GM23338 (cell line): ENCODE results near the gene ZNF653. TPM values are rescaled to one million over a fixed set of nuclear protein-coding genes. Genes with fewer than 3 reads are reported as not detected.

Source experiments
- ATAC-seq: fragments of 200-7000 bp; cut with Tn5 transposase; 3 replicates; pipeline ENCODE4 v1.9.1; 2020
- DNase-seq: peaks from one replicate; pipeline ENCODE4 v3.0.0-alpha.2; 2015; ENCODE audit warnings: low spot score
- H2AFZ ChIP-seq: fragments of 200-600 bp; sonication (generic); 2 replicates; pipeline ENCODE4 v1.8.0; 2016; ENCODE audit warnings: antibody characterized with exemption, mild to moderate bottlenecking, moderate library complexity
- H3F3A ChIP-seq: fragments of 200-600 bp; sonication (generic); replicated peaks from 2 replicates; pipeline ENCODE4 v1.8.0; 2017; ENCODE audit warnings: antibody characterized with exemption, mixed run types, low read depth
- H3K27ac ChIP-seq: fragments of 200-600 bp; sonication (generic); 2 replicates; pipeline ENCODE4 v1.6.1; 2016; ENCODE audit warnings: low read depth
- H3K27me3 ChIP-seq: fragments of 200-600 bp; sonication (generic); 2 replicates; pipeline ENCODE4 v1.8.0; 2016; ENCODE audit warnings: mild to moderate bottlenecking, mixed run types, moderate library complexity; ENCODE audit not compliant: insufficient read depth
- H3K36me3 ChIP-seq: fragments of 200-600 bp; sonication (generic); 2 replicates; pipeline ENCODE4 v1.8.0; 2016; ENCODE audit warnings: mild to moderate bottlenecking; ENCODE audit not compliant: insufficient read depth
- H3K4me1 ChIP-seq: fragments of 200-600 bp; sonication (generic); 2 replicates; pipeline ENCODE4 v1.8.0; 2016; ENCODE audit warnings: mild to moderate bottlenecking, moderate library complexity; ENCODE audit not compliant: insufficient read depth
- H3K4me2 ChIP-seq: fragments of 200-600 bp; sonication (generic); 2 replicates; pipeline ENCODE4 v1.7.1; 2017; ENCODE audit warnings: mixed run types
- H3K4me3 ChIP-seq: fragments of 200-600 bp; sonication (generic); 2 replicates; pipeline ENCODE4 v1.6.1; 2016; ENCODE audit warnings: mixed run types
- H3K79me2 ChIP-seq: fragments of 200-600 bp; sonication (generic); replicated peaks from 2 replicates; pipeline ENCODE4 v1.8.0; 2017; ENCODE audit warnings: mild to moderate bottlenecking; ENCODE audit not compliant: insufficient read depth
- H3K9me2 ChIP-seq: fragments of 200-600 bp; sonication (generic); 2 replicates; pipeline ENCODE4 v1.8.0; 2017; ENCODE audit not compliant: insufficient read depth
- H4K20me1 ChIP-seq: fragments of 200-600 bp; sonication (generic); replicated peaks from 2 replicates; pipeline ENCODE4 v1.8.0; 2017; ENCODE audit warnings: mild to moderate bottlenecking; ENCODE audit not compliant: insufficient read depth
- H3K27ac Mint-ChIP-seq: 2 replicates; pipeline ENCODE4 v1.8.0; 2020; ENCODE audit warnings: inconsistent platforms, mild to moderate bottlenecking, moderate library complexity, mixed read lengths
- H3K27me3 Mint-ChIP-seq: 3 replicates; pipeline ENCODE4 v1.8.0; 2022; ENCODE audit warnings: low read depth, mild to moderate bottlenecking, moderate library complexity, mixed read lengths, inconsistent platforms; ENCODE audit not compliant: insufficient read depth, poor library complexity
- H3K36me3 Mint-ChIP-seq: 3 replicates; pipeline ENCODE4 v1.8.0; 2021; ENCODE audit warnings: low read depth, mild to moderate bottlenecking, inconsistent platforms, moderate library complexity, mixed read lengths
- H3K4me1 Mint-ChIP-seq: 3 replicates; pipeline ENCODE4 v1.8.0; 2020; ENCODE audit warnings: mild to moderate bottlenecking, inconsistent platforms, mixed read lengths
- H3K4me3 Mint-ChIP-seq: 3 replicates; pipeline ENCODE4 v1.8.0; 2021; ENCODE audit warnings: moderate library complexity, mild to moderate bottlenecking, inconsistent platforms, mixed read lengths
- H3K9me3 Mint-ChIP-seq: 3 replicates; pipeline ENCODE4 v1.8.0; 2020; ENCODE audit warnings: moderate library complexity, mild to moderate bottlenecking, inconsistent platforms, mixed read lengths
- CREB1 ChIP-seq: fragments of 250-450 bp; sonication (Bioruptor Pico); IDR thresholded peaks from 2 replicates; pipeline ENCODE4 v1.5.0; 2020; ENCODE audit warnings: low read depth, mild to moderate bottlenecking, moderate library complexity
- ETS1 ChIP-seq: IDR thresholded peaks from 2 replicates; pipeline ENCODE4 v1.6.1; 2016; ENCODE audit warnings: antibody characterized with exemption
- EZH2phosphoT487 ChIP-seq: fragments of 200-600 bp; sonication (generic); IDR thresholded peaks from one replicate; pipeline ENCODE4 v1.8.1; 2018; ENCODE audit warnings: antibody characterized with exemption; ENCODE audit not compliant: unreplicated experiment
- JUNB ChIP-seq: IDR thresholded peaks from one replicate; pipeline ENCODE4 v1.6.1; 2016; ENCODE audit warnings: antibody characterized with exemption; ENCODE audit not compliant: unreplicated experiment
- NANOG ChIP-seq: IDR thresholded peaks from 2 replicates; pipeline ENCODE4 v1.6.1; 2016; ENCODE audit warnings: antibody characterized with exemption, borderline replicate concordance
- REST ChIP-seq: IDR thresholded peaks from one replicate; pipeline ENCODE4 v1.6.1; 2018; ENCODE audit warnings: antibody characterized with exemption; ENCODE audit not compliant: unreplicated experiment
- STAT1 ChIP-seq: IDR thresholded peaks from one replicate; pipeline ENCODE4 v1.6.1; 2016; ENCODE audit warnings: antibody characterized with exemption; ENCODE audit not compliant: unreplicated experiment
- ZNF331 ChIP-seq: fragments of 250-450 bp; sonication (Bioruptor Pico); IDR thresholded peaks from 2 replicates; pipeline ENCODE4 v1.5.0; 2020; ENCODE audit warnings: low read depth, mild to moderate bottlenecking, moderate library complexity
- polyA plus RNA-seq: library from polyadenylated mRNA; unstranded; fragments of >200 nt; fragmentation: Nextera tagmentation; extraction: Ambion mirVana; gene quantifications from 2 replicates; pipeline ENCODE4 v1.2.1, GENCODE V29; 2016
- total RNA-seq: library from RNA; depleted of rRNA; stranded (reverse); fragments of >200 nt; shearing (Covaris generic); gene quantifications from 2 replicates; pipeline ENCODE4 v1.2.3, GENCODE V29; 2014
- TF ChIP-seq, protein P1 (sequence below), 2 experiments: fragments of 200-600 bp in 1 of 2; sonication (generic) in 1 of 2; conservative IDR thresholded peaks; 2 replicates each; pipeline versions ENCODE4 v1.5.1 to v1.6.1; 2016 to 2017; ENCODE audit warnings: antibody characterized with exemption in 2 of 2, low read depth in 2 of 2, mild to moderate bottlenecking in 2 of 2, moderate library complexity in 1 of 2
- TF ChIP-seq, protein P2 (sequence below): fragments of 250-450 bp; sonication (Bioruptor Pico); IDR thresholded peaks from 2 replicates; pipeline ENCODE4 v1.5.0; 2020; ENCODE audit warnings: mild to moderate bottlenecking, moderate library complexity

ZNF653 gene
- total and polyA plus RNA-seq, 2 experiments from 2014 or later, result 2.5 to 5.3 TPM

DNA sequence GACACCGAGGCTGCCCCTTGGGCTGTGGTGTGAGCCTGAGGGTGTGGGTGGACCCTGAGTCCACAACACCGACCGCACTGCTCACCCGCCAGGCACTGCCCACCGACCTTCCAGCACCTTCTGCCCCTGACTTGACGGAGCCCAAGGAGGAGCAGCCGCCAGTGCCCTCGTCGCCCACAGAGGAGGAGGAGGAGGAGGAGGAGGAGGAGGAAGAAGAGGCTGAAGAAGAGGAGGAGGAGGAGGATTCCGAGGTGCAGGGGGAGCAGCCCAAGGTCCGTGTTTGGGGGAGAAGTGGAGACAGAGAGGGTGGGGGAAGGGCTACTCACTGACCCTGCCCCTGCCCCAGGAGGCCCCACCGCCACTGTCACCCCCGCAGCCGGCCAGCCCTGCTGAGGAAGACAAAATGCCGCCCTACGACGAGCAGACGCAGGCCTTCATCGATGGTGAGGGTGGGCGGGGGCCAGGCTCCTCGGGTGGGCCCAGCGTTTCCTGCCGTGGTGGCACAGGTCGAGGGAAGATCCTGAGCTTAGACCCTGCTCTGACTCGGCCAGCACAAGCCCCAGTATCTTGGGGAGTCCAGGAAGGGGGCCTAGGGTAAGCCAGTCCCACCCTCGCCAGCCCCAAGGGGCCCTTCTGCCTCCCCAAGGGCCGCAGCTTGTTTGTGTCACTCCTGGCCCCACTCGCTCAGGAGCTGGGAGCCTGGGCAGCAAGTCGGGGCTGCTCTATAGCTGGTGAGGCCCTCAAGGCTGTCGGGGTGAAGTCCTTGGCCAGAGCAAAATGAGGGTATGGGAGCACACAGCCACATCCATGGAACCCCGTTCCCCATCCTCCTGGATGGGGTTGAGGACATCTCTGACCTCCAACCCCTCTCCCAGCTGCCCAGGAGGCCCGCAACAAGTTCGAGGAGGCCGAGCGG is 58.0 kb downstream of the ZNF653 start:
- Mint-ChIP-seq H3K9me3 (no peaks in the 10 kb centered on the region; the same call in 2 of the 3 replicates), H3K27me3 (peaks cover 6% of the 10 kb centered on the region), H3K36me3 (peaks cover 42% of the 10 kb centered on the region), H3K4me3 (no peak overlapping the region), H3K4me1 (peaks cover 15% of the 10 kb centered on the region), H3K27ac (no peak overlapping the region)
- Histone ChIP-seq H3K4me2 (no peak overlapping the region), H4K20me1 (no peaks in the 10 kb centered on the region), H3F3A (0 out of 2 replicates have a peak, but pooled peaks cover 2% of the 10 kb centered on the region), H3K36me3 (peaks cover 6% of the 10 kb centered on the region), H2AFZ (no peak overlapping the region), H3K27me3 (no peaks in the 10 kb centered on the region), H3K4me1 (peaks cover 18% of the 10 kb centered on the region), H3K79me2 (no peaks in the 10 kb centered on the region), H3K4me3 (no peak overlapping the region), H3K9me2 (no peaks in the 10 kb centered on the region), H3K27ac (no peak overlapping the region)
- DNase-seq, result no peak
- ATAC-seq, result no peak
- TF ChIP-seq ZNF331 (CRISPR knock-in tag), result no peak
- no peak for TF ChIP-seq ETS1
- TF ChIP-seq, protein P1, sequence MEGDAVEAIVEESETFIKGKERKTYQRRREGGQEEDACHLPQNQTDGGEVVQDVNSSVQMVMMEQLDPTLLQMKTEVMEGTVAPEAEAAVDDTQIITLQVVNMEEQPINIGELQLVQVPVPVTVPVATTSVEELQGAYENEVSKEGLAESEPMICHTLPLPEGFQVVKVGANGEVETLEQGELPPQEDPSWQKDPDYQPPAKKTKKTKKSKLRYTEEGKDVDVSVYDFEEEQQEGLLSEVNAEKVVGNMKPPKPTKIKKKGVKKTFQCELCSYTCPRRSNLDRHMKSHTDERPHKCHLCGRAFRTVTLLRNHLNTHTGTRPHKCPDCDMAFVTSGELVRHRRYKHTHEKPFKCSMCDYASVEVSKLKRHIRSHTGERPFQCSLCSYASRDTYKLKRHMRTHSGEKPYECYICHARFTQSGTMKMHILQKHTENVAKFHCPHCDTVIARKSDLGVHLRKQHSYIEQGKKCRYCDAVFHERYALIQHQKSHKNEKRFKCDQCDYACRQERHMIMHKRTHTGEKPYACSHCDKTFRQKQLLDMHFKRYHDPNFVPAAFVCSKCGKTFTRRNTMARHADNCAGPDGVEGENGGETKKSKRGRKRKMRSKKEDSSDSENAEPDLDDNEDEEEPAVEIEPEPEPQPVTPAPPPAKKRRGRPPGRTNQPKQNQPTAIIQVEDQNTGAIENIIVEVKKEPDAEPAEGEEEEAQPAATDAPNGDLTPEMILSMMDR (conservative IDR thresholded peaks at IDR 0.05; ENCODE audit: low read depth in 2 of 2), result no peak
- no peak for TF ChIP-seq CREB1 (CRISPR knock-in tag)
- TF ChIP-seq NANOG, result no peak
- TF ChIP-seq REST, result no peak
- TF ChIP-seq, protein P2, sequence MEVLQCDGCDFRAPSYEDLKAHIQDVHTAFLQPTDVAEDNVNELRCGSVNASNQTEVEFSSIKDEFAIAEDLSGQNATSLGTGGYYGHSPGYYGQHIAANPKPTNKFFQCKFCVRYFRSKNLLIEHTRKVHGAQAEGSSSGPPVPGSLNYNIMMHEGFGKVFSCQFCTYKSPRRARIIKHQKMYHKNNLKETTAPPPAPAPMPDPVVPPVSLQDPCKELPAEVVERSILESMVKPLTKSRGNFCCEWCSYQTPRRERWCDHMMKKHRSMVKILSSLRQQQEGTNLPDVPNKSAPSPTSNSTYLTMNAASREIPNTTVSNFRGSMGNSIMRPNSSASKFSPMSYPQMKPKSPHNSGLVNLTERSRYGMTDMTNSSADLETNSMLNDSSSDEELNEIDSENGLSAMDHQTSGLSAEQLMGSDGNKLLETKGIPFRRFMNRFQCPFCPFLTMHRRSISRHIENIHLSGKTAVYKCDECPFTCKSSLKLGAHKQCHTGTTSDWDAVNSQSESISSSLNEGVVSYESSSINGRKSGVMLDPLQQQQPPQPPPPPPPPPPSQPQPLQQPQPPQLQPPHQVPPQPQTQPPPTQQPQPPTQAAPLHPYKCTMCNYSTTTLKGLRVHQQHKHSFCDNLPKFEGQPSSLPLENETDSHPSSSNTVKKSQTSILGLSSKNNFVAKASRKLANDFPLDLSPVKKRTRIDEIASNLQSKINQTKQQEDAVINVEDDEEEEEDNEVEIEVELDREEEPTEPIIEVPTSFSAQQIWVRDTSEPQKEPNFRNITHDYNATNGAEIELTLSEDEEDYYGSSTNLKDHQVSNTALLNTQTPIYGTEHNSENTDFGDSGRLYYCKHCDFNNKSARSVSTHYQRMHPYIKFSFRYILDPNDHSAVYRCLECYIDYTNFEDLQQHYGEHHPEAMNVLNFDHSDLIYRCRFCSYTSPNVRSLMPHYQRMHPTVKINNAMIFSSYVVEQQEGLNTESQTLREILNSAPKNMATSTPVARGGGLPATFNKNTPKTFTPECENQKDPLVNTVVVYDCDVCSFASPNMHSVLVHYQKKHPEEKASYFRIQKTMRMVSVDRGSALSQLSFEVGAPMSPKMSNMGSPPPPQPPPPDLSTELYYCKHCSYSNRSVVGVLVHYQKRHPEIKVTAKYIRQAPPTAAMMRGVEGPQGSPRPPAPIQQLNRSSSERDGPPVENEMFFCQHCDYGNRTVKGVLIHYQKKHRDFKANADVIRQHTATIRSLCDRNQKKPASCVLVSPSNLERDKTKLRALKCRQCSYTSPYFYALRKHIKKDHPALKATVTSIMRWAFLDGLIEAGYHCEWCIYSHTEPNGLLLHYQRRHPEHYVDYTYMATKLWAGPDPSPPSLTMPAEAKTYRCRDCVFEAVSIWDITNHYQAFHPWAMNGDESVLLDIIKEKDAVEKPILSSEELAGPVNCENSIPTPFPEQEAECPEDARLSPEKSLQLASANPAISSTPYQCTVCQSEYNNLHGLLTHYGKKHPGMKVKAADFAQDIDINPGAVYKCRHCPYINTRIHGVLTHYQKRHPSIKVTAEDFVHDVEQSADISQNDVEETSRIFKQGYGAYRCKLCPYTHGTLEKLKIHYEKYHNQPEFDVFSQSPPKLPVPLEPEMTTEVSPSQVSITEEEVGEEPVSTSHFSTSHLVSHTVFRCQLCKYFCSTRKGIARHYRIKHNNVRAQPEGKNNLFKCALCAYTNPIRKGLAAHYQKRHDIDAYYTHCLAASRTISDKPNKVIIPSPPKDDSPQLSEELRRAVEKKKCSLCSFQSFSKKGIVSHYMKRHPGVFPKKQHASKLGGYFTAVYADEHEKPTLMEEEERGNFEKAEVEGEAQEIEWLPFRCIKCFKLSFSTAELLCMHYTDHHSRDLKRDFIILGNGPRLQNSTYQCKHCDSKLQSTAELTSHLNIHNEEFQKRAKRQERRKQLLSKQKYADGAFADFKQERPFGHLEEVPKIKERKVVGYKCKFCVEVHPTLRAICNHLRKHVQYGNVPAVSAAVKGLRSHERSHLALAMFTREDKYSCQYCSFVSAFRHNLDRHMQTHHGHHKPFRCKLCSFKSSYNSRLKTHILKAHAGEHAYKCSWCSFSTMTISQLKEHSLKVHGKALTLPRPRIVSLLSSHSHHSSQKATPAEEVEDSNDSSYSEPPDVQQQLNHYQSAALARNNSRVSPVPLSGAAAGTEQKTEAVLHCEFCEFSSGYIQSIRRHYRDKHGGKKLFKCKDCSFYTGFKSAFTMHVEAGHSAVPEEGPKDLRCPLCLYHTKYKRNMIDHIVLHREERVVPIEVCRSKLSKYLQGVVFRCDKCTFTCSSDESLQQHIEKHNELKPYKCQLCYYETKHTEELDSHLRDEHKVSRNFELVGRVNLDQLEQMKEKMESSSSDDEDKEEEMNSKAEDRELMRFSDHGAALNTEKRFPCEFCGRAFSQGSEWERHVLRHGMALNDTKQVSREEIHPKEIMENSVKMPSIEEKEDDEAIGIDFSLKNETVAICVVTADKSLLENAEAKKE (CRISPR knock-in tag), result no peak
- TF ChIP-seq STAT1, result no peak
- no peak for TF ChIP-seq JUNB
- no peak for TF ChIP-seq EZH2phosphoT487
